A204.1 (cell line): ENCODE data around the gene SRC.
"Not testable (repeated sequence)": the region's sequence is repeated elsewhere in the genome, so short reads cannot be mapped to it uniquely, and the experiment has no call there.

ENCODE experiments used
- FAIRE-seq: peaks from 2 replicates; lab custom pipeline; 2012; peaks lifted over from hg19 to GRCh38; lab: Jason Lieb, UNC

SRC gene

GRCh38 chr20:37336369-37337207 is 9.4 kb upstream of the SRC start:
- FAIRE-seq = no peak

GRCh38 chr20:37337208-37337991 is 8.5 kb upstream of the SRC start:
- FAIRE-seq = no peak

- FAIRE-seq = not testable (repeated sequence)
Measured at GRCh38 chr20:37338380-37338779, 7.6 kb upstream of the SRC start.

- no peak for FAIRE-seq
Measured at GRCh38 chr20:37339208-37339607, 6.7 kb upstream of the SRC start.

GRCh38 chr20:37339764-37340109 is 6.2 kb upstream of the SRC start:
- FAIRE-seq = not testable (repeated sequence)

- FAIRE-seq = no peak
Measured at GRCh38 chr20:37340998-37341397, 4.9 kb upstream of the SRC start.

GRCh38 chr20:37341632-37342031 is 4.3 kb upstream of the SRC start:
- FAIRE-seq = no peak

GRCh38 chr20:37342231-37343177 is 3.4 kb upstream of the SRC start:
- FAIRE-seq = no peak

- FAIRE-seq = no peak
Measured at GRCh38 chr20:37343212-37343993, 2.5 kb upstream of the SRC start.

GRCh38 chr20:37343994-37344355 is 2.0 kb upstream of the SRC start:
- FAIRE-seq = no peak

- no peak for FAIRE-seq
Measured at GRCh38 chr20:37344506-37345338, 1.2 kb upstream of the SRC start.

GRCh38 chr20:37346236-37346534 is 245 bp downstream of the SRC start:
- no peak for FAIRE-seq

GRCh38 chr20:37346535-37347346 is 801 bp downstream of the SRC start:
- FAIRE-seq = no peak

GRCh38 chr20:37347347-37347823 is 1.4 kb downstream of the SRC start:
- no peak for FAIRE-seq

- FAIRE-seq = no peak
Measured at GRCh38 chr20:37347891-37348791, 2.2 kb downstream of the SRC start.

- no peak for FAIRE-seq
Measured at GRCh38 chr20:37348792-37349516, 3.0 kb downstream of the SRC start.

- no peak for FAIRE-seq
Measured at GRCh38 chr20:37349517-37350491, 3.9 kb downstream of the SRC start.
